ENCODE results near the gene CYP21A2.
"Not testable (repeated sequence)": the region's sequence is repeated elsewhere in the genome, so short reads cannot be mapped to it uniquely, and the experiment has no call there.

The CYP21A2 gene

DNA sequence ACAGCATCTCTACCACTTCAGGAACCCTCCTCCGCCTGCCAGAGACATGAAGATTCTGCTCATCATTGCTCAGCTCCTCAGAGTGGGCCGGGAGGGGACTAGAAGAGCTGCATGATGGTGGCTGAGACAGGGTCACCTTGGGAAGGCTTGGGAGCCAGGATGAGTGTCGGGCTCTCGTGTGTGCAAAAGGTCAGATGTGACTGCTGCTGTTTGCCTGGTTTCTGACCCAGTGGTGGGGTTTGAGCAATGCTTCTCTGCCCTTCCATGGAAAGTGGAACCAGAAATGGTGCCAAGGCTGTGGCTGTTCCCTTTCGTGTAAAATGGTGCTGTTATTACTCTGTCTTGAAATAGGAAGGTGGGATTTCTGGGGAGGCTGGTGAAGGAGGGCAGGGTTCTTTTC lies 24.5 kb upstream of the CYP21A2 start:
- H3K79me1 ChIP-seq (ENCODE audit: low read depth, low read length); H3K9ac ChIP-seq (ENCODE audit: low read depth, low read length, poor library complexity); DNase-seq (ENCODE audit: low spot score); H2BK12ac ChIP-seq (ENCODE audit: low read length); H3K27ac ChIP-seq (replicated peaks; ENCODE audit: low read length); H3K4me1 ChIP-seq (ENCODE audit: control insufficient read depth in 2 of 2, insufficient read depth in 1 of 2, low read depth in 1 of 2, low read length in 2 of 2); H2BK15ac ChIP-seq (ENCODE audit: low read length); H3K4me3 ChIP-seq (ENCODE audit: low read length in 2 of 2); H3K9me3 ChIP-seq (replicated peaks in 1 of 2; ENCODE audit: control insufficient read depth in 2 of 2, insufficient read depth in 1 of 2, low read depth in 1 of 2, low read length in 2 of 2); H3K23ac ChIP-seq (ENCODE audit: low read depth, low read length, poor library complexity); H3K14ac ChIP-seq (ENCODE audit: low read length); H4K91ac ChIP-seq (ENCODE audit: low read depth, low read length, poor library complexity); H3K27me3 ChIP-seq (ENCODE audit: control insufficient read depth in 3 of 3, insufficient read depth in 3 of 3, low read depth in 1 of 3, low read length in 3 of 3); H3K18ac ChIP-seq (ENCODE audit: low read length); H2BK5ac ChIP-seq (ENCODE audit: low read length); H2AK5ac ChIP-seq (ENCODE audit: low read depth, low read length); H3K4ac ChIP-seq (ENCODE audit: low read length); H4K8ac ChIP-seq (ENCODE audit: low read depth, low read length); H2BK120ac ChIP-seq (ENCODE audit: low read depth, low read length); H3K4me2 ChIP-seq (ENCODE audit: insufficient read depth, low read length, poor library complexity, severe bottlenecking); H3K36me3 ChIP-seq (replicated peaks in 1 of 2; ENCODE audit: control insufficient read depth in 2 of 2, insufficient read depth in 2 of 2, low read length in 2 of 2); H2AFZ ChIP-seq (ENCODE audit: low read length): not testable (repeated sequence)
- WGBS, 2 donors (ENCODE audit: extremely low coverage in 2 of 2, insufficient read length in 2 of 2, insufficient replicate concordance in 1 of 2) = no CpG with 5 or more reads among the region's 5 CpGs

DNA sequence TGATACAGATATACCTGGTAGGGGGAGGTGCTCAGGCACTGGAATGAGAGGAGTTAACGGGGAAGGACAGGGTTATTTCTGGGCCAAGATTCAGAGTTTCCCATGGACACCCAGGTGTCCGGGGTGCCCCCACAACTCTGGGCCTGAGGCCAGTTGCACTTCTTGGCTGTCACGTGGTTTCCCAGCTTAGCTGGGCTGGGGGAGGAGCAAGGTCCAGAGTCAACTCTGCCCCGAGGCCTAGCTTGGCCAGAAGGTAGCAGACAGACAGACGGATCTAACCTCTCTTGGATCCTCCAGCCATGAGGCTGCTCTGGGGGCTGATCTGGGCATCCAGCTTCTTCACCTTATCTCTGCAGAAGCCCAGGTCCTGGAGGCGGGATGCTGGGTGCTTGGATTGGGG lies 23.7 kb upstream of the CYP21A2 start, which contains the start of gene C4B:
Gene C4B, plus strand, starts transcription at position 249 of the 400 bp plus-strand sequence. Its CDS starts 51 bp downstream, at position 300.
- H2BK120ac ChIP-seq (ENCODE audit: low read depth, low read length); H3K23ac ChIP-seq (ENCODE audit: low read depth, low read length, poor library complexity); H4K91ac ChIP-seq (ENCODE audit: low read depth, low read length, poor library complexity); H2BK15ac ChIP-seq (ENCODE audit: low read length); H3K18ac ChIP-seq (ENCODE audit: low read length); H3K9me3 ChIP-seq (replicated peaks in 1 of 2; ENCODE audit: control insufficient read depth in 2 of 2, insufficient read depth in 1 of 2, low read depth in 1 of 2, low read length in 2 of 2); H3K14ac ChIP-seq (ENCODE audit: low read length); H2BK5ac ChIP-seq (ENCODE audit: low read length); H3K4me3 ChIP-seq (ENCODE audit: low read length in 2 of 2); H2BK12ac ChIP-seq (ENCODE audit: low read length); H3K79me1 ChIP-seq (ENCODE audit: low read depth, low read length); H4K8ac ChIP-seq (ENCODE audit: low read depth, low read length); H3K27me3 ChIP-seq (ENCODE audit: control insufficient read depth in 3 of 3, insufficient read depth in 3 of 3, low read depth in 1 of 3, low read length in 3 of 3); H3K4ac ChIP-seq (ENCODE audit: low read length); H2AFZ ChIP-seq (ENCODE audit: low read length); H3K27ac ChIP-seq (replicated peaks; ENCODE audit: low read length); H3K4me1 ChIP-seq (ENCODE audit: control insufficient read depth in 2 of 2, insufficient read depth in 1 of 2, low read depth in 1 of 2, low read length in 2 of 2); H3K36me3 ChIP-seq (replicated peaks in 1 of 2; ENCODE audit: control insufficient read depth in 2 of 2, insufficient read depth in 2 of 2, low read length in 2 of 2); DNase-seq (ENCODE audit: low spot score); H3K9ac ChIP-seq (ENCODE audit: low read depth, low read length, poor library complexity); H3K4me2 ChIP-seq (ENCODE audit: insufficient read depth, low read length, poor library complexity, severe bottlenecking); H2AK5ac ChIP-seq (ENCODE audit: low read depth, low read length): not testable (repeated sequence)
- no CpG with 5 or more reads among the region's 6 CpGs for WGBS, 2 donors (ENCODE audit: extremely low coverage in 2 of 2, insufficient read length in 2 of 2, insufficient replicate concordance in 1 of 2)

DNA sequence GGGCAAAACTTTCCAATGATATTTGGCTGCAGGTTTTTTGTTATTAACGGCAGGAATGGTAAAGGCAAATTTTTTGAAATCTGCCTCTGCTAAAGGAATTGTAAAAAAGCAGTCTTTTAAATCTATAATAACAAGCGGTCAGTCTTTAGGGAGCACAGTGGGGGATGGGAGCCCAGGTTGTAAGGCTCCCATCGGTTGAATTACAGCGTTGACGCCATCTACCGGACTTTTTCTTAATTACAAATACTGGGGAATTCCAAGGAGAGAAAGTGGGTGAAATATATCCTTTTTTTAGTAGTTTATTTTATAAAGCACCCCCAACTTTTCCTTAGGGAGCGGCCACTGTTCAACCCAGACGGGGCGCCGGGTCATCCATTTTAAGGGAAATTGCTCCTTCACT lies 16.1 kb upstream of the CYP21A2 start:
- WGBS, 2 donors (ENCODE audit: extremely low coverage in 2 of 2, insufficient read length in 2 of 2, insufficient replicate concordance in 1 of 2) = no CpG with 5 or more reads among the region's 10 CpGs
- not testable (repeated sequence) for H3K36me3 ChIP-seq (replicated peaks in 1 of 2; ENCODE audit: control insufficient read depth in 2 of 2, insufficient read depth in 2 of 2, low read length in 2 of 2)

DNA sequence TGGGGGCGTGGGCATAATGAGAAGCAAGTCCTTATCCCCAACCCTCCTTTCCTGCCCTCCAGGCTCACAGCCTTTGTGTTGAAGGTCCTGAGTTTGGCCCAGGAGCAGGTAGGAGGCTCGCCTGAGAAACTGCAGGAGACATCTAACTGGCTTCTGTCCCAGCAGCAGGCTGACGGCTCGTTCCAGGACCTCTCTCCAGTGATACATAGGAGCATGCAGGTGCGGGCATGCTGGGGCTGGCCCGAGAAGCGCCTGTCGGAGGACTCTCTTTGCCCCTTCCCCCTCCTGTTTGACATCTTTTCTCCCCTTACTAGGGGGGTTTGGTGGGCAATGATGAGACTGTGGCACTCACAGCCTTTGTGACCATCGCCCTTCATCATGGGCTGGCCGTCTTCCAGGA lies 9.6 kb upstream of the CYP21A2 start:
- H2BK15ac ChIP-seq (ENCODE audit: low read length); H3K36me3 ChIP-seq (replicated peaks in 1 of 2; ENCODE audit: control insufficient read depth in 2 of 2, insufficient read depth in 2 of 2, low read length in 2 of 2); H3K27me3 ChIP-seq (ENCODE audit: control insufficient read depth in 3 of 3, insufficient read depth in 3 of 3, low read depth in 1 of 3, low read length in 3 of 3); H2BK120ac ChIP-seq (ENCODE audit: low read depth, low read length); DNase-seq (ENCODE audit: low spot score); H4K8ac ChIP-seq (ENCODE audit: low read depth, low read length); H3K9me3 ChIP-seq (replicated peaks in 1 of 2; ENCODE audit: control insufficient read depth in 2 of 2, insufficient read depth in 1 of 2, low read depth in 1 of 2, low read length in 2 of 2); H3K79me1 ChIP-seq (ENCODE audit: low read depth, low read length); H2BK5ac ChIP-seq (ENCODE audit: low read length); H3K4ac ChIP-seq (ENCODE audit: low read length); H3K18ac ChIP-seq (ENCODE audit: low read length); H4K91ac ChIP-seq (ENCODE audit: low read depth, low read length, poor library complexity); H3K4me1 ChIP-seq (ENCODE audit: control insufficient read depth in 2 of 2, insufficient read depth in 1 of 2, low read depth in 1 of 2, low read length in 2 of 2); H3K9ac ChIP-seq (ENCODE audit: low read depth, low read length, poor library complexity); H3K4me2 ChIP-seq (ENCODE audit: insufficient read depth, low read length, poor library complexity, severe bottlenecking); H3K23ac ChIP-seq (ENCODE audit: low read depth, low read length, poor library complexity); H3K27ac ChIP-seq (replicated peaks; ENCODE audit: low read length); H3K4me3 ChIP-seq (ENCODE audit: low read length in 2 of 2); H3K14ac ChIP-seq (ENCODE audit: low read length); H2BK12ac ChIP-seq (ENCODE audit: low read length); H2AK5ac ChIP-seq (ENCODE audit: low read depth, low read length); H2AFZ ChIP-seq (ENCODE audit: low read length): not testable (repeated sequence)
- WGBS, 2 donors (ENCODE audit: extremely low coverage in 2 of 2, insufficient read length in 2 of 2, insufficient replicate concordance in 1 of 2) = no CpG with 5 or more reads among the region's 10 CpGs

More for the DNA sequence above, 16.1 kb upstream of the CYP21A2 start:
- H2AFZ ChIP-seq (ENCODE audit: low read length); H3K4ac ChIP-seq (ENCODE audit: low read length); H3K4me1 ChIP-seq (ENCODE audit: control insufficient read depth in 2 of 2, insufficient read depth in 1 of 2, low read depth in 1 of 2, low read length in 2 of 2); H3K27ac ChIP-seq (replicated peaks; ENCODE audit: low read length); H3K4me2 ChIP-seq (ENCODE audit: insufficient read depth, low read length, poor library complexity, severe bottlenecking); DNase-seq (ENCODE audit: low spot score); H3K18ac ChIP-seq (ENCODE audit: low read length); H3K4me3 ChIP-seq (ENCODE audit: low read length in 2 of 2); H3K9me3 ChIP-seq (replicated peaks in 1 of 2; ENCODE audit: control insufficient read depth in 2 of 2, insufficient read depth in 1 of 2, low read depth in 1 of 2, low read length in 2 of 2); H3K79me1 ChIP-seq (ENCODE audit: low read depth, low read length); H2AK5ac ChIP-seq (ENCODE audit: low read depth, low read length); H2BK5ac ChIP-seq (ENCODE audit: low read length); H4K91ac ChIP-seq (ENCODE audit: low read depth, low read length, poor library complexity); H3K27me3 ChIP-seq (ENCODE audit: control insufficient read depth in 3 of 3, insufficient read depth in 3 of 3, low read depth in 1 of 3, low read length in 3 of 3); H2BK12ac ChIP-seq (ENCODE audit: low read length); H3K14ac ChIP-seq (ENCODE audit: low read length); H2BK15ac ChIP-seq (ENCODE audit: low read length); H2BK120ac ChIP-seq (ENCODE audit: low read depth, low read length); H3K9ac ChIP-seq (ENCODE audit: low read depth, low read length, poor library complexity); H3K23ac ChIP-seq (ENCODE audit: low read depth, low read length, poor library complexity); H4K8ac ChIP-seq (ENCODE audit: low read depth, low read length): not testable (repeated sequence)

Measured in neuronal stem cell (in vitro differentiated cells).